Ascending aorta (tissue), 2 donors: ENCODE results near the gene SLC16A10. TPM values are rescaled to one million over a fixed set of nuclear protein-coding genes. Genes with fewer than 3 reads are reported as not detected.

Experiments used
- DNase-seq, 2 donors: peaks; one replicate each; pipeline ENCODE4 v3.0.0-alpha.2; 2019; ENCODE audit warnings: low spot score in 2 of 2
- H3K27ac ChIP-seq, 2 donors: fragments of 200-600 bp; sonication (generic); one replicate each; pipeline ENCODE4 v1.5.1; 2016 to 2017; ENCODE audit warnings: mild to moderate bottlenecking in 1 of 2
- H3K27me3 ChIP-seq: fragments of 200-600 bp; sonication (generic); one replicate; pipeline ENCODE4 v1.5.1; 2017
- H3K36me3 ChIP-seq, 2 donors: fragments of 200-600 bp; sonication (generic); one replicate each; pipeline ENCODE4 v1.5.1; 2016
- H3K4me1 ChIP-seq, 2 donors: fragments of 200-600 bp; sonication (generic); one replicate each; pipeline ENCODE4 v1.5.1; 2016 to 2017; ENCODE audit warnings: mild to moderate bottlenecking in 1 of 2
- H3K4me3 ChIP-seq, 2 donors: fragments of 200-600 bp; sonication (generic); one replicate each; pipeline ENCODE4 v1.5.1; 2016 to 2017; ENCODE audit warnings: mild to moderate bottlenecking in 1 of 2
- H3K9me3 ChIP-seq, 2 donors: fragments of 200-600 bp; sonication (generic); one replicate each; pipeline ENCODE4 v1.5.1; 2016
- CTCF ChIP-seq, 3 experiments: fragments of 200-600 bp in 2 of 3; fragments of 450-650 bp in 1 of 3; sonication (generic) in 2 of 3; IDR thresholded peaks; one replicate each; pipeline ENCODE4 v1.5.1; 2016 to 2019; ENCODE audit warnings: antibody characterized with exemption in 3 of 3, mild to moderate bottlenecking in 1 of 3, moderate library complexity in 1 of 3
- intact Hi-C: fragments of 100-400 bp; cut with DNase I; formaldehyde crosslinking; loops from one replicate; pipeline ENCODE4 v1.15.1; 2023
- total RNA-seq: library from RNA; depleted of rRNA; stranded (reverse); fragments of >200 nt; gene quantifications from one replicate; pipeline ENCODE4 v1.1.0, GENCODE V29; 2016

The SLC16A10 gene
- total RNA-seq, 1 donor from 2014 or later = 7.8 TPM

GRCh38 chr6:111267764-111268333, 180.5 kb downstream of the SLC16A10 start:
- Histone ChIP-seq H3K4me1 (no peaks in the 10 kb centered on the region), H3K27ac (no peak overlapping the region), H3K9me3 (no peaks in the 10 kb centered on the region), H3K36me3 (peaks cover 14 to 48% of the 10 kb centered on the region in 2 donors), H3K27me3 (no peaks in the 10 kb centered on the region), H3K4me3 (no peak overlapping the region)
- TF ChIP-seq CTCF (IDR thresholded peaks at IDR 0.05) = no peak
- intact Hi-C loops = no loop called here
- DNase-seq = no peak

GRCh38 chr6:111269401-111269970, 182.2 kb downstream of the SLC16A10 start:
- peaks cover 17 to 61% of the 10 kb centered on the region in 2 donors for H3K36me3 ChIP-seq
- no peak for TF ChIP-seq CTCF (IDR thresholded peaks at IDR 0.05)

DNA sequence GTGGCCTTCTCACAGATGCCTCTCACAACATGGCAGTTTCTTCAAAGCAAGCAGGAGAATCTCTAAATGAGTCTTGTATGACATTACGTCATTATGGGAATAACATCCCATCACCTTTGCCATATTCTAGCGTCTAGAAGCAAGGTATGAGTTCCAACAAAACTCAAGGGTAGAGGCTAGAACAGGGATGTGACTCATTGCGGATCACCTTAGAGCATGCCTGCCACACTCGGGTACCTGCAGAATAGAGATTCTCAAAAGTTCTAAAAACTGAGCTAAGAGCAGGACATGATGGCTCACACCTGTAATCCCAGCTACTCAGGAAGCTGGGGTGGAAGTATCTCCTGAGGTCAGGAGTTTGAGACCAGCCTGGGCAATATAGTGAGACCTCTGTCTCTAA, 182.8 kb downstream of the SLC16A10 start:
- Histone ChIP-seq H3K27me3 (no peaks in the 10 kb centered on the region), H3K4me3 (no peak overlapping the region), H3K4me1 (no peaks in the 10 kb centered on the region), H3K27ac (no peak overlapping the region), H3K9me3 (peaks cover 19% of the 10 kb centered on the region in 2 donors), H3K36me3 (peaks cover 19 to 61% of the 10 kb centered on the region in 2 donors)
- no peak for DNase-seq
- intact Hi-C loops = no loop called here
- no peak for TF ChIP-seq CTCF (IDR thresholded peaks at IDR 0.05)

More at GRCh38 chr6:111269401-111269970, 182.2 kb downstream of the SLC16A10 start:
- no peak overlapping the region for H3K27ac ChIP-seq
- no peak overlapping the region for H3K4me3 ChIP-seq
- no peaks in the 10 kb centered on the region for H3K27me3 ChIP-seq
- peaks cover 12 to 14% of the 10 kb centered on the region in 2 donors for H3K9me3 ChIP-seq
- DNase-seq = no peak
- intact Hi-C loops = no loop called here
- H3K4me1 ChIP-seq = no peaks in the 10 kb centered on the region

DNA sequence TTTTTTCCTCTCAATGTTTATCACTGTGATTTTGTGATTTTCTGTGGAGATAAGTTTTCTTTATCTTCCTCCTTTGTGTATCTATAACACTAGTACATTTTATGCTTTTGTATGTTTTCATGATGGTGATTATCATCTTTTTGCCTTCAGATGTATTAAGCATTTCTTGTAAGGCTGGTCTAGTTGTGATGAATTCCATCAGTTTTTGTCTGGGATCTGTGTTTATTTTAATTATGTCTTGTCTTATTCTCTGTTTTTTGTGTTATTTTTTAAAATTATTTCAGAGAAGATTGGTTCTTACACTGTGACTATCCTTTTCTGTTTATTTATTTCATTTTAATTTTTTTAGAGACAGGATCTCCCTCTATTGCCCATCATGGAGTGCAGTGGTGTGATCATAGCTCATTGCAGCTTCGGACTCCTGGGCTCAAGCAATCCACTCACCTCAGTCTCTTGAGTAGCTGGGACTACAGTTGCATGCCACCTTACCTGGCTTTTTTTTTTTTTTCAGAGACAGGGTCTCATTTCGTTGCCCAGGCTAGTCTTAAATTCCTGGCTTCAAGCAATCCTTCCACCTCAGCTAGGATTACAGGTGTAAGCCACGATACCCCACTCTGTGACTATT, 187.4 kb downstream of the SLC16A10 start:
- no peak for DNase-seq
- Histone ChIP-seq H3K36me3 (peaks cover 39 to 71% of the 10 kb centered on the region in 2 donors), H3K4me1 (no peaks in the 10 kb centered on the region), H3K27ac (no peak overlapping the region), H3K9me3 (peaks cover 23 to 30% of the 10 kb centered on the region in 2 donors), H3K4me3 (no peak overlapping the region), H3K27me3 (no peaks in the 10 kb centered on the region)
- intact Hi-C loops = no loop called here
- TF ChIP-seq CTCF (IDR thresholded peaks at IDR 0.05) = no peak

DNA sequence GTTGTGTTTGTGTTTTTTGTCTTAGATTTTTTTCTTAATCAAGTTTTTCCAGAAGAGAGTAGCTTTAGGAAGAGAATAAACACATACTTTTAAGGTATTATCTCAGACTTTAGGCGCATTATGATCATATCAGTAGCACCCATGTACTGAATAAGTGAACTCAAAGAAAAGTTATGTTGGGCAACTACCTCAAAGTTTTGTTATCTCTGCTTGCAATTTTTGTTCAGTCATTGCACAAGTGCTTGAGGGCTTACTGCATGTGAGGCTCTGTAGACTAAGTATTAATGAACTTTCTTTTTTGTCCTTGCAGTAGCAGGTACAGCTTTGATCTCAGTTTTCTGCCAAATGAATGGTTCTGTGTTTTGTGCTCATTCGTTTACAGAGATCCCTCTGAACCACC, 189.0 kb downstream of the SLC16A10 start:
- H3K4me3 ChIP-seq = no peak overlapping the region
- intact Hi-C loops = no loop called here
- H3K4me1 ChIP-seq = no peaks in the 10 kb centered on the region
- peaks cover 39 to 66% of the 10 kb centered on the region in 2 donors for H3K36me3 ChIP-seq
- no peak overlapping the region for H3K27ac ChIP-seq
- no peaks in the 10 kb centered on the region for H3K27me3 ChIP-seq
- peaks cover 23 to 30% of the 10 kb centered on the region in 2 donors for H3K9me3 ChIP-seq
- no peak for TF ChIP-seq CTCF (IDR thresholded peaks at IDR 0.05)
- no peak for DNase-seq
